ENCODE results near the gene ZFAND2A. TPM values are rescaled to one million over a fixed set of nuclear protein-coding genes. Genes with fewer than 3 reads are reported as not detected.

ZFAND2A gene
- total and polyA plus RNA-seq, 2 experiments from 2014 or later: 32.2 to 52.4 TPM

GRCh38 chr7:1136841-1137516 is 23.0 kb downstream of the ZFAND2A start:
- no peaks in the 10 kb centered on the region for H3F3A ChIP-seq (ENCODE audit: insufficient read depth)
- H3K9me3 ChIP-seq (ENCODE audit: low read depth): no peaks in the 10 kb centered on the region
- H3K4me2 ChIP-seq (ENCODE audit: unreplicated experiment): peak overlapping the region; percentile 62
- H4K20me1 ChIP-seq (ENCODE audit: insufficient read depth): no peaks in the 10 kb centered on the region
- WGBS, 2 experiments (ENCODE audit: low coverage in 1 of 2, low lambda C conversion rate in 2 of 2, missing lambda C conversion rate in 2 of 2): 10% methylated on average over 9 of the region's 9 CpGs
- H3K4me1 ChIP-seq (ENCODE audit: insufficient read depth): 0 out of 2 replicates have a peak, but pooled peaks cover 6% of the 10 kb centered on the region
- H3K79me2 ChIP-seq (ENCODE audit: insufficient read depth): peaks cover 5% of the 10 kb centered on the region
- peak; percentile 19 for DNase-seq
- in situ Hi-C loops (cut with MboI): no loop called here
- H3K27ac ChIP-seq: no peak overlapping the region
- H3K9me2 ChIP-seq (ENCODE audit: insufficient read depth): no peaks in the 10 kb centered on the region
- no peak for TF ChIP-seq EZH2phosphoT487 (IDR thresholded peaks at IDR 0.05; ENCODE audit: insufficient read depth, low read depth)
- no peak for TF ChIP-seq EZH2 (IDR thresholded peaks at IDR 0.05; ENCODE audit: insufficient read depth, poor library complexity, severe bottlenecking)
- no peaks in the 10 kb centered on the region for H3K36me3 ChIP-seq (ENCODE audit: low read depth)
- peak overlapping the region; percentile 99 for H2AFZ ChIP-seq
- peak overlapping the region; percentile 98 for H3K4me3 ChIP-seq
- H3K27me3 ChIP-seq (replicated peaks; ENCODE audit: insufficient read depth): no peaks in the 10 kb centered on the region
- peak overlapping the region; percentile 89; the same call in 1 of the 2 replicates for H3K9ac ChIP-seq

DNA sequence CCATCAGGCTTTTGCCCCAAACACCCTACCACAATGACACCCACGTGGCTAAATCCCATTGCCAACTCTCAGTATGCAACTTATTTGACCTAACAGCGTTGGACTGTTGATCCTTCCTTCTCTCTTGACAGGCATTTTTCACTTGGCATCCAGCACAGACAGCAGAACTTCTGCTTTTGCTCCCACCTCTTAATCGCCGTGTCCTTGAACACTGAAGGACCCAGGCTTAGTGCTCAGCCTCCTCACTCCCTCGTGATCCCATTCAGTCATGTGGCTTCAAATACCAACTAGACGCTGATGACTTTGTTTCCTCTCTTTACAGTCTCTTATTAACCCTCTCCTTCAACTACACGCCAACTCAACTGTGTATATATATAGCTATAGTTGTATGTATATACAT is 25.0 kb downstream of the ZFAND2A start:
- H3F3A ChIP-seq (ENCODE audit: insufficient read depth): no peaks in the 10 kb centered on the region
- no peak for DNase-seq
- no peaks in the 10 kb centered on the region for H4K20me1 ChIP-seq (ENCODE audit: insufficient read depth)
- H3K36me3 ChIP-seq (ENCODE audit: low read depth): no peaks in the 10 kb centered on the region
- H3K9me3 ChIP-seq (ENCODE audit: low read depth): no peaks in the 10 kb centered on the region
- no peaks in the 10 kb centered on the region for H3K9me2 ChIP-seq (ENCODE audit: insufficient read depth)
- in situ Hi-C loops (cut with MboI): no loop called here
- 0 out of 2 replicates have a peak, but pooled peaks cover 6% of the 10 kb centered on the region for H3K4me1 ChIP-seq (ENCODE audit: insufficient read depth)
- WGBS, 2 experiments (ENCODE audit: low coverage in 1 of 2, low lambda C conversion rate in 2 of 2, missing lambda C conversion rate in 2 of 2): 75 to 79% methylated on average over 7 of the region's 7 CpGs
- H3K79me2 ChIP-seq (ENCODE audit: insufficient read depth): peaks cover 5% of the 10 kb centered on the region
- H3K9ac ChIP-seq: no peak overlapping the region
- TF ChIP-seq EZH2phosphoT487 (IDR thresholded peaks at IDR 0.05; ENCODE audit: insufficient read depth, low read depth) (no peak), EZH2 (IDR thresholded peaks at IDR 0.05; ENCODE audit: insufficient read depth, poor library complexity, severe bottlenecking) (no peak)
- no peak overlapping the region for H3K4me3 ChIP-seq
- H3K4me2 ChIP-seq (ENCODE audit: unreplicated experiment): no peak overlapping the region
- H3K27me3 ChIP-seq (replicated peaks; ENCODE audit: insufficient read depth): no peaks in the 10 kb centered on the region
- no peak overlapping the region for H3K27ac ChIP-seq
- no peak overlapping the region for H2AFZ ChIP-seq

DNA sequence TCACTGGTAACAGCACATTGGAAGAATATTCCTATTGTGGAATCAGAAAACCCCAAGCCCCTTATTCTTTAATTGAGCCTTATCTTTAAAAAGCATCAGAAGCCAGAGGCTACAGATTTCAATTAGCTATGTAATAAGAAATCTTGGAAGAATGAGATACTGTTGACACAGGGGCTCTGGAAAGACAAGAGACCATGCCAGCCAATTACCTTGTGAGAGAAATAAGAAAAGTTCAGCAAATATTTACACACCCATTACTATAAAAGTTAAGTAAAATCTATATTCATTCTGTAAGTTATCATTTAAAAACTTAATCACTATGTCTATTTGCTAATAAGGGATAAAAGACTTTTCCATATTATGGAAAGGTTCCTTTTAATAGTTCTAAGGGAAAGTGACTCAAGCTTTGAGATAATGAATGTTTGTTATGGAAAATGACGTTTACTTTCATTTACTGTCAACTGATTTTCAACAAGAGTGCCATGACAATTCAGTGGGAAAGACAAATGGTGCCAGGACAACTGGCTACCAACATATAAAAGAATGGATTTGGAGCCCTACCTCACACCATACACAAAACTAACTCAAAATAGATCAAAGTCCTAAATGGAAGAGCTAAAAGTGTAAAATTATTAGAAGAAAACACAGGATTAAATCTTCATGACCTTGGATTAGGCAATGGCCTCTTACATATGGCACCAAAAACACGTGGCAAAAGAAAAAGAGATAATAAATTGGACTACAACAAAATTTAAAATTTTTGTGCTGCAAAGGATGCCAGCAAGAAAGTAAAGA is 28.3 kb downstream of the ZFAND2A start:
- no peak overlapping the region for H3K4me2 ChIP-seq (ENCODE audit: unreplicated experiment)
- H3K27ac ChIP-seq: no peak overlapping the region
- WGBS, 2 experiments (ENCODE audit: low coverage in 1 of 2, low lambda C conversion rate in 2 of 2, missing lambda C conversion rate in 2 of 2): 64 to 67% methylated on average over 2 of the region's 2 CpGs
- no peak for TF ChIP-seq EZH2phosphoT487 (IDR thresholded peaks at IDR 0.05; ENCODE audit: insufficient read depth, low read depth)
- no peak for TF ChIP-seq EZH2 (IDR thresholded peaks at IDR 0.05; ENCODE audit: insufficient read depth, poor library complexity, severe bottlenecking)
- 0 out of 2 replicates have a peak, but pooled peaks cover under 1% of the 10 kb centered on the region for H3K4me1 ChIP-seq (ENCODE audit: insufficient read depth)
- in situ Hi-C loops (cut with MboI): no loop called here
- H3K36me3 ChIP-seq (ENCODE audit: low read depth): no peaks in the 10 kb centered on the region
- H3K9ac ChIP-seq: no peak overlapping the region
- H3K27me3 ChIP-seq (replicated peaks; ENCODE audit: insufficient read depth): no peaks in the 10 kb centered on the region
- no peaks in the 10 kb centered on the region for H3K9me2 ChIP-seq (ENCODE audit: insufficient read depth)
- H3K79me2 ChIP-seq (ENCODE audit: insufficient read depth): no peaks in the 10 kb centered on the region
- no peak overlapping the region for H3K4me3 ChIP-seq
- DNase-seq: no peak
- H4K20me1 ChIP-seq (ENCODE audit: insufficient read depth): no peaks in the 10 kb centered on the region
- H3K9me3 ChIP-seq (ENCODE audit: low read depth): no peaks in the 10 kb centered on the region
- H2AFZ ChIP-seq: no peak overlapping the region
- no peaks in the 10 kb centered on the region for H3F3A ChIP-seq (ENCODE audit: insufficient read depth)

GRCh38 chr7:1130021-1130990 is 29.7 kb downstream of the ZFAND2A start:
- H3K9me2 ChIP-seq (ENCODE audit: insufficient read depth): no peaks in the 10 kb centered on the region
- no peak overlapping the region for H3K4me2 ChIP-seq (ENCODE audit: unreplicated experiment)
- DNase-seq: no peak
- no peak overlapping the region for H2AFZ ChIP-seq
- no peak overlapping the region for H3K27ac ChIP-seq
- H3K4me3 ChIP-seq: no peak overlapping the region
- no peaks in the 10 kb centered on the region for H3K9me3 ChIP-seq (ENCODE audit: low read depth)
- no peaks in the 10 kb centered on the region for H4K20me1 ChIP-seq (ENCODE audit: insufficient read depth)
- no peak overlapping the region for H3K9ac ChIP-seq
- H3F3A ChIP-seq (ENCODE audit: insufficient read depth): no peaks in the 10 kb centered on the region
- H3K36me3 ChIP-seq (ENCODE audit: low read depth): no peaks in the 10 kb centered on the region
- in situ Hi-C loops (cut with MboI): no loop called here
- 0 out of 2 replicates have a peak, but pooled peaks cover 2% of the 10 kb centered on the region for H3K79me2 ChIP-seq (ENCODE audit: insufficient read depth)
- WGBS, 2 experiments (ENCODE audit: low coverage in 1 of 2, low lambda C conversion rate in 2 of 2, missing lambda C conversion rate in 2 of 2): 87 to 91% methylated on average over 20 to 26 of the region's 26 CpGs
- TF ChIP-seq EZH2 (IDR thresholded peaks at IDR 0.05; ENCODE audit: insufficient read depth, poor library complexity, severe bottlenecking): no peak
- no peak for TF ChIP-seq EZH2phosphoT487 (IDR thresholded peaks at IDR 0.05; ENCODE audit: insufficient read depth, low read depth)
- no peaks in the 10 kb centered on the region for H3K4me1 ChIP-seq (ENCODE audit: insufficient read depth)
- no peaks in the 10 kb centered on the region for H3K27me3 ChIP-seq (replicated peaks; ENCODE audit: insufficient read depth)
